Measurements from ENCODE around the gene FOXO3.

FOXO3 gene

DNA sequence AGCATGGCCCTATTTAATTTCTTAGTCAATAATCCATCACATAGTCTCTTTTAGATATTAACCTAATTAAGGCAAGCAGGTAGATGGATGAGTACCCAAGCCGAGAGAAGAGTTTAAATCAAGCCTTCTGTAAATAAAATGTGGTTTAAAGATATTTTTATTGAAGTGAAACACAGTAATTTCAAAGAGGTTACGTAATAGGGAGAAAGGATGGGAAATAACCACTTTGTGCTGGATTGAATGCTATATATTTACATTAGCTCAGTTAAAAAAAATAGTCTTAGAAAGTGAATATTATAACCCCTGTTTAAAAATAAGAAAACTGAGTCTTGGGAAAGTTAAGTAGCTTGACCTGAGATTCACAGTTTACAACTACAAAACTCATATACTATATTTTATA, 37.0 kb upstream of the FOXO3 start:
- no peaks in the 10 kb centered on the region for H3K79me2 ChIP-seq (ENCODE audit: control insufficient read depth, low read length)
- no peaks in the 10 kb centered on the region for H3K27me3 ChIP-seq (ENCODE audit: control insufficient read depth, low read length)
- no peak overlapping the region for H3K4me3 ChIP-seq (ENCODE audit: low read length)
- TF ChIP-seq, protein P1, sequence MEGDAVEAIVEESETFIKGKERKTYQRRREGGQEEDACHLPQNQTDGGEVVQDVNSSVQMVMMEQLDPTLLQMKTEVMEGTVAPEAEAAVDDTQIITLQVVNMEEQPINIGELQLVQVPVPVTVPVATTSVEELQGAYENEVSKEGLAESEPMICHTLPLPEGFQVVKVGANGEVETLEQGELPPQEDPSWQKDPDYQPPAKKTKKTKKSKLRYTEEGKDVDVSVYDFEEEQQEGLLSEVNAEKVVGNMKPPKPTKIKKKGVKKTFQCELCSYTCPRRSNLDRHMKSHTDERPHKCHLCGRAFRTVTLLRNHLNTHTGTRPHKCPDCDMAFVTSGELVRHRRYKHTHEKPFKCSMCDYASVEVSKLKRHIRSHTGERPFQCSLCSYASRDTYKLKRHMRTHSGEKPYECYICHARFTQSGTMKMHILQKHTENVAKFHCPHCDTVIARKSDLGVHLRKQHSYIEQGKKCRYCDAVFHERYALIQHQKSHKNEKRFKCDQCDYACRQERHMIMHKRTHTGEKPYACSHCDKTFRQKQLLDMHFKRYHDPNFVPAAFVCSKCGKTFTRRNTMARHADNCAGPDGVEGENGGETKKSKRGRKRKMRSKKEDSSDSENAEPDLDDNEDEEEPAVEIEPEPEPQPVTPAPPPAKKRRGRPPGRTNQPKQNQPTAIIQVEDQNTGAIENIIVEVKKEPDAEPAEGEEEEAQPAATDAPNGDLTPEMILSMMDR (IDR thresholded peaks at IDR 0.05; ENCODE audit: low read depth, low read length, poor library complexity, severe bottlenecking): no peak
- no peak for TF ChIP-seq EZH2phosphoT487 (IDR thresholded peaks at IDR 0.05; ENCODE audit: borderline replicate concordance, low read length)
- no peaks in the 10 kb centered on the region for H3F3A ChIP-seq (ENCODE audit: control insufficient read depth, insufficient read depth)
- no peaks in the 10 kb centered on the region for H3K36me3 ChIP-seq (ENCODE audit: control insufficient read depth, low read length)
- no peaks in the 10 kb centered on the region for H3K9me2 ChIP-seq (replicated peaks; ENCODE audit: control insufficient read depth, low read length)
- no peak overlapping the region for H3K27ac ChIP-seq (ENCODE audit: low read depth, low read length)
- H3K4me1 ChIP-seq (ENCODE audit: control insufficient read depth, low read length): no peaks in the 10 kb centered on the region
- H3K9me3 ChIP-seq (ENCODE audit: control insufficient read depth, insufficient read depth, low read length): no peaks in the 10 kb centered on the region
- no peak overlapping the region for H3K4me2 ChIP-seq (ENCODE audit: low read length)
- no peaks in the 10 kb centered on the region for H4K20me1 ChIP-seq (ENCODE audit: control insufficient read depth, insufficient read depth, low read depth, low read length)

DNA sequence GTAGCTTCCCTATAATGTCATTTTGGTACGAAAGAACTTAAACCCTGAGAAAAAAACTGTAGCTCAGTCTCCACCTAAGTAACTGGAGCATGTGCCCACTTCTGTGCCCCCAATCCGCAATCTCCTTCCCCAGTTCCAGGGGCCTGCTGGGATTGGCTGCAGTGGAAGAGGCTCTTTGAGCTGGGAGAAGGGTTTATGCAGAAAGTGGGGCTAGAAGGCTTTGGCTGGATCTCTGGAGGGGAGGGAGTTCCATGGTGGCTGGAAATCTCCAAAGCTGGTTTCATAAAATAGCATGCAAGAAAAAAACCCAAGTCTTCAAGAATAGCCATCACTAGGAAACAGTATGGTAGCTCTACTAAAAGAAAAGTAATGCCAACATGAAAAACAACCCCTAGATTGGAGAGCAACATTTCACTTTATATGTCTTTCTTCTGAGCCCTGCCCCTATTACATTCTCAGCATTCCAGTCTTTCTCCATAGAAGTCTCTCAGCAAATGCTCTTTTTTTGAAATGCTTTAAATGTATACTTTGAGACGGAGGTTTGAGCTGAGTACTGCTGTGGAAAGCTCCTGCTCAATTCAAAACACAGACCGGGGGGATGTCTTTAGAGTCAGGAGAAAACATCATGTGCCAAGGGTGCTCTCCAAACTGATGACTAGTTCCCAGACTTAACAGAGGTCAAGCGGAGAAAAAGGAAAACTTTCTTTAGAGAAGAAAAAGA, 36.0 kb upstream of the FOXO3 start:
- Histone ChIP-seq H3K27me3 (ENCODE audit: control insufficient read depth, low read length) (no peaks in the 10 kb centered on the region), H3K4me2 (ENCODE audit: low read length) (no peak overlapping the region), H3K36me3 (ENCODE audit: control insufficient read depth, low read length) (no peaks in the 10 kb centered on the region), H3K9me2 (replicated peaks; ENCODE audit: control insufficient read depth, low read length) (no peaks in the 10 kb centered on the region), H3F3A (ENCODE audit: control insufficient read depth, insufficient read depth) (no peaks in the 10 kb centered on the region), H3K79me2 (ENCODE audit: control insufficient read depth, low read length) (no peaks in the 10 kb centered on the region), H3K4me3 (ENCODE audit: low read length) (no peak overlapping the region), H3K9me3 (ENCODE audit: control insufficient read depth, insufficient read depth, low read length) (no peaks in the 10 kb centered on the region), H3K27ac (ENCODE audit: low read depth, low read length) (no peak overlapping the region), H4K20me1 (ENCODE audit: control insufficient read depth, insufficient read depth, low read depth, low read length) (no peaks in the 10 kb centered on the region; the same call in 1 of the 2 replicates), H3K4me1 (ENCODE audit: control insufficient read depth, low read length) (no peaks in the 10 kb centered on the region)
- TF ChIP-seq, protein P1 (IDR thresholded peaks at IDR 0.05; ENCODE audit: low read depth, low read length, poor library complexity, severe bottlenecking): no peak
- no peak for TF ChIP-seq EZH2phosphoT487 (IDR thresholded peaks at IDR 0.05; ENCODE audit: borderline replicate concordance, low read length)

GRCh38 chr6:108526739-108527174, 34.0 kb upstream of the FOXO3 start:
- Histone ChIP-seq H3K4me1 (ENCODE audit: control insufficient read depth, low read length) (no peaks in the 10 kb centered on the region), H3K79me2 (ENCODE audit: control insufficient read depth, low read length) (no peaks in the 10 kb centered on the region), H3K9me3 (ENCODE audit: control insufficient read depth, insufficient read depth, low read length) (no peaks in the 10 kb centered on the region), H3K27me3 (ENCODE audit: control insufficient read depth, low read length) (no peaks in the 10 kb centered on the region), H3K9me2 (replicated peaks; ENCODE audit: control insufficient read depth, low read length) (no peaks in the 10 kb centered on the region), H4K20me1 (ENCODE audit: control insufficient read depth, insufficient read depth, low read depth, low read length) (no peaks in the 10 kb centered on the region; the same call in 1 of the 2 replicates), H3K4me3 (ENCODE audit: low read length) (no peak overlapping the region), H3K36me3 (ENCODE audit: control insufficient read depth, low read length) (no peaks in the 10 kb centered on the region), H3F3A (ENCODE audit: control insufficient read depth, insufficient read depth) (no peaks in the 10 kb centered on the region), H3K27ac (ENCODE audit: low read depth, low read length) (no peak overlapping the region), H3K4me2 (ENCODE audit: low read length) (no peak overlapping the region)
- TF ChIP-seq, protein P1 (IDR thresholded peaks at IDR 0.05; ENCODE audit: low read depth, low read length, poor library complexity, severe bottlenecking): peak; percentile 86
- TF ChIP-seq EZH2phosphoT487 (IDR thresholded peaks at IDR 0.05; ENCODE audit: borderline replicate concordance, low read length): no peak

All from DOHH2 (cell line).